HG03135 (cell line): ENCODE measurements around the gene IL22RA1.

Experiments used
- ATAC-seq: cut with Tn5 transposase; IDR thresholded peaks from one replicate; pipeline ENCODE4 v1.9.1; 2021; ENCODE audit warnings: mild to moderate bottlenecking, moderate library complexity; ENCODE audit not compliant: unreplicated experiment

Gene IL22RA1

DNA sequence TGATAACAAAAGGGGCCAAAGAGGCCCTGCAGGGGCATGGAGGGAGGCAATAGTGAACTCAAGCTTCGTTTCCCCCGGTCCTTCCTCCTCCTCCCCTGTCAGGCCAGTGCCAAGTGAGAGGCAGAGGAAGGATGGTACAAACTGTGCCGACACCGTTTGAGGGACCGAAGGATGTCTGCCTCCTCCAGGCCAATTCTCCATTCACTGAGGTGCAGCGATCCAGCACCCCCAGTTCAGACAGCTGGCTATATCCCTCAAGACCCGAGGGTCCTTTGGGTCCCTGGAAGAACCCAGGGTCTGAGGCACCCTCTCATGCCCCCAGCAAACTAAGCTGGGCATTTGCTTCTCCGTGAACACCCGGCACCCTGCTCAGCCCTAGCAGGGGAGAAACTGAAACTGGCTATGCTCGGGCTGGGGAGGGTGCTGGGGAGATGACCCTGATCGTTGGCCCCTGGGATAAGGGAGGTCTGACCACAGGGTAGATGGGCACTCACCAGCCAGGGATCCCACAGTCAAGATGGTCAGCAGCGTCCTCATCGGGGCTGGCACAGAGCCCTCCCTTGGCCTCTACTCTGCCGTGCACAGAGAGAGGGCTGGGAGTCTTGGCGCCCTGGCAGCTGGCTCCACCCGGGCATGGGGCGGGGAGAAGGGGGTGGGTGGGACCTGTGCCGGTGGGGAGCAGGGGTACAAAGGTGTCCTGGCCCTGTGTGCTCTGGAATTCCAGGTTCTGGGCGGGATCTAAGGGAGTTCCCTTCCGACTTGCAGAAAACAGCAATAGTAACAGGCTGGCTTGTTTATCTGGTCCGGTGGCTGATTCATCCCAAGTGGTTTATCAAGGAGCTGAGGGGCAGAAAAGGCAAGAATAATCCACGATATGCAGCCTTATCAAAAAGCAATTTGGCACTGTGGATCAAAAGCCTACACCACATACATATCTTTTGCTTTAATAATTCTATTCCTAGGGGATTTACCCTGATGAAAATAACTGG, at the start of gene IL22RA1:
IL22RA1 (minus strand) TSS at position 595 of the 989 bp plus-strand sequence; CDS start at position 537, 58 bp downstream.
- no peak for ATAC-seq

- ATAC-seq: no peak
Measured at GRCh38 chr1:24191860-24192259, 48.9 kb upstream of the IL22RA1 start.

- ATAC-seq: peak; percentile 49
Measured at GRCh38 chr1:24190983-24191461, 48.1 kb upstream of the IL22RA1 start.

- no peak for ATAC-seq
Measured at GRCh38 chr1:24189528-24189927, 46.6 kb upstream of the IL22RA1 start.

DNA sequence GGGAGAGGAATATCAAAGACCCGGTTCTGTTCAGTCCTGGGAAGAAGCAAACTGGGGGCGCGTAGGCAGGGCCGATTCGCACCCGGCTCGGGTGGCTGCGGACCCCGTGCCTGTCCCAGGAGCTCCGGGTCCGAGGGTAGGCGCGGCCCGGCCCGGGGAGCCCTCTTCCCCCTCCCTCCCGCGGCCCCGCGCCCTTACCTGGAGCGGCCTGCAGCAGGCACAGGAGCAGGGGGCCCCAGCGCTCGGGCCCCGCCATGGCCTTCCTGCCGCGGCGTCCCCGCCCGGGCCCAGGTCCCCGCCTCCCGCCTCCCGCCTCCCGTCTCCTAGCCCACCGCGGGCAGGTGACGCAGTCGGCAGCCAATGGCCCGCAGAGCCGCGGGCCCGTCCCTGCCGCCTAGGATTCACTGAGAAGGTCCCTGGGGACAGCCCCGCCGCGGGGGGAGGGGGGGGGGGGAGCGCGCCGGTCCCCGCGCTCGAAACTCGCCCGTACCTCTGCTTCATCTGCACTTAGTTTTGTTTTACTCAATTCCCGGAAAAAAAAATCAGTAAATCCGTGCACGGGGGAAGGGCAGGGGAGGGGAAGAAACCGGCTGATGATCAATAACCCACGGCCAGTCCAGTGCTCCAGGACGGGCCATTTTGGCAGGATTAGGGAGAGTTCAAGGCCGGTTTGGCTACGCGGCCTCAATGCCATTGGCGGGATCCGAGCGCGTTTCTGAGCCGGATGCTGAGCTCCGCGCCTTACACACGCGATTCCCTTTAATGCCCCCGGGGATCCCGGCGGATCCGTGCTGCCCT, 44.3 kb upstream of the IL22RA1 start, which contains the start of gene IFNLR1:
IFNLR1 (minus strand) TSS at position 297 of the 798 bp plus-strand sequence; CDS start at position 256, 41 bp downstream.
- no peak for ATAC-seq

- no peak for ATAC-seq
Measured at GRCh38 chr1:24186711-24186992, 43.7 kb upstream of the IL22RA1 start.

- ATAC-seq: no peak
Measured at GRCh38 chr1:24186031-24186710, 43.2 kb upstream of the IL22RA1 start.

DNA sequence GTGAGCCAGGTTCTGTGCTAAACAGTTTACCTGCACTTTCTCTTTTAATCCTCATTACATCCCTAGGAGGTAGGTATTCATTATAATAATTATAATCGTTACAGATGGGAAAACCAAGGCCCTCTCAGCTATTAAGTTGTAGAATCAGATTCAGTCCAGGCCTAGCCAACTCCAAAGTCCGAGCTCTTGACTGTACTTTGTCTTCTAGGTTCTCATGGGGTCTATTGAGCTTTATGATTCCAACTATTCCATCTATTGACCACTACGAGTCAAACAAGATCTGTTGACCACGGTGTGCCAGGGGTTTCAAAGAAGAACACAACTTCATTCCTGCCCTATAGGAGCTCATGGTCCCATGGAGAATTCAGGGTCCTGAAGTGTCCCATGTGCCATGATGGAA, 42.1 kb upstream of the IL22RA1 start:
- no peak for ATAC-seq

- ATAC-seq: no peak
Measured at GRCh38 chr1:24182061-24182460, 39.1 kb upstream of the IL22RA1 start.

DNA sequence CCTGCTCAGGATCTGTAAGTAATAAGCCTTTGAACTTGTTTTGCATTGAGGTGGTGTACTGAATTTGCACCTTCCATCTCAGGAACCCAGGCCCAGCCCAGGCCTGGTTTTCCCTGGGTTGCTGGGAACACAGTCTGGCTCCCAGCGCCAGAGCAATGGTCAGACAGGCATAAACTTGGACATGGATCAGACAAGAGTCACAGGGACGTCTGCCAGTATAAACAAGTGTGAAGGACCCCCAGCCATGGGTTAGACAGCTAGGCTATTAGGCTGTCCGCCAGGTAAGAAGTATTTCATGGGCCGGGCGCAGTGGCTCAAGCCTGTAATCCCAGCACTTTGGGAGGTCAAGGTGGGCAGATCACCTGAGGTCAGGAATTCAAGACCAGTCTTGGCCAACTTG, 38.7 kb upstream of the IL22RA1 start:
- ATAC-seq: no peak

DNA sequence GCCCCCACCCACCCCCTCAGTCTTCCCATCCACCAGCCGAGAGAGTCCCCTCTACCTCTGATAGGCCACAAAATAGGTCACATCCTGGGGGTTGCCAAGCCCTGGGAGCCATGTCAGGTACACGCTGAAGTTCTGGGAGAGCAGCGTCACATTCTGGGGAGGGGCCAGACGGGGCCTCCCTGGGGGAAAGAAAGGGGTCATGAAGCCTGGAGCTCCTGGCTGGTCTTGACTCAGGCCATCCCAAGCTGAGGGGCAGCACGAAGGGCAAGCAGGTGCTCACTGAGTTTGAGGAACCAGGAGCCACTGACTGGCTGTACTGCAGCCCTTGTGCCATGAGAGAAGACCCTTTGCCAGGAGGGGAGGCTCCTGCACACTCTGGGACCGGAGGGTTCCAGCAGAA, 37.7 kb upstream of the IL22RA1 start:
- no peak for ATAC-seq

DNA sequence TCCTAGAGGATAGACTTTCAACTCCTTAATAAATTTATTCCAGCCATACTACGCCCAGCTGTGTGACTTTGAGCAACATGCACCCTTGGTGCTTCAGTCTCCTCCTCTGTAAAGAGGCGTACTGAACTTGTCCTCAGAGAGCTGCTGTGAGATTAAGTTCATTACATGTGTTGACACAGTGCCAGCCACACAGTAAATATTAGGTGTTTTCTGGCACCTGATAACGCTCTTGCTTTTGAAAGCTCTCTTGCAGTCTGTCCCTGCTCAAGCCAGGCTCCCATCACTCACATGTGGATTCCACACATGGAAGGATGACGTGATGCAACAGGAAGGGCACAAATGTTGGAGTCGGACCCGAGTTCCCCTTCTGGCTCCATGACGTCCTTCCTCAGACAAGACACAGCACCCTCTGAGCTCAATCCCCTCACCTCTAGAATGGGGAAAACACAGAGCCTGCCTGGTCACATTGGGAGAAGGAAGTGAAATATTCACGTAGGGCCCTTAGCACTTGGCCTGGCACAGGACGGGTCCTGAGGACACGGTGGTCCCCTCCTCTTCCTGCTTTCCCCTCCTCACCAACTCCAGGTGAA, 36.4 kb upstream of the IL22RA1 start:
- no peak for ATAC-seq

DNA sequence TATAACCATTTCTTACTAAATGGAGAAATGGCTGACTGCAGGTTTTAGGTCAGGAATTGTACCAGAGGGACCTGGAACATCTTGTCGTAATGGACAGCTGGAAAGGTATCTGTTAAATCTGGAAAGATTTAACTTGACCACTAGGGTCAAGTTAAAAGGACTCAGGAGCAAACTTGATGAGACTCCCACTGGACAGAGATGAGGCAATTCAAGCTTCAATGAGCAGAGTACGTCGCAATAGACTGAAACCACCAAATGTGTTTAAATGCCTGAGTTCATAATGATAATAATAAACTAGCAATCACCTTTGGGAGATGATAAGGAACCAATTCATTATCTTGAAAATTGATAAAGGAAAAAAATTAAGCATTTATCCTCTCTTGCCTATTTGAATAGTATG, 35.5 kb upstream of the IL22RA1 start:
- no peak for ATAC-seq

DNA sequence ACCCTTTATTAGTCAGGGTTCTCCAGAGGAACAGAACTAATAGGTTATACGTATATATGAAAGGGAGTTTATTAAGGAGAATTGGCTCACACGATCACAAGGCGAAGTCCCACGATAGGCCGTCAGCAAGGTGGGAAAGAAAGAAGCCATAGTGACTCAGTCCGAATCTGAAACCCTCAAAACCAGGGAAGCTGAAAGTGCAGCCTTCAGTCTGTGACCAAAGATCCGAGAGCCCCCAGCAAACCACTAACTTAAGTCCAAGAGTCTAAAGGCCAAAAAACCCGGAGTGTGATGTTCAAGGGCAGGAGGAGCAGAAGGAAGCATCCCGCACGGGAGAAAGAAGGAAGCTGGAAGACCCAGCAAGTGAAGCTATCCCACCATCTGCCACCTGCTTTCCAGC, 34.2 kb upstream of the IL22RA1 start:
- ATAC-seq: no peak

GRCh38 chr1:24175033-24175755, 32.3 kb upstream of the IL22RA1 start:
- ATAC-seq: no peak

DNA sequence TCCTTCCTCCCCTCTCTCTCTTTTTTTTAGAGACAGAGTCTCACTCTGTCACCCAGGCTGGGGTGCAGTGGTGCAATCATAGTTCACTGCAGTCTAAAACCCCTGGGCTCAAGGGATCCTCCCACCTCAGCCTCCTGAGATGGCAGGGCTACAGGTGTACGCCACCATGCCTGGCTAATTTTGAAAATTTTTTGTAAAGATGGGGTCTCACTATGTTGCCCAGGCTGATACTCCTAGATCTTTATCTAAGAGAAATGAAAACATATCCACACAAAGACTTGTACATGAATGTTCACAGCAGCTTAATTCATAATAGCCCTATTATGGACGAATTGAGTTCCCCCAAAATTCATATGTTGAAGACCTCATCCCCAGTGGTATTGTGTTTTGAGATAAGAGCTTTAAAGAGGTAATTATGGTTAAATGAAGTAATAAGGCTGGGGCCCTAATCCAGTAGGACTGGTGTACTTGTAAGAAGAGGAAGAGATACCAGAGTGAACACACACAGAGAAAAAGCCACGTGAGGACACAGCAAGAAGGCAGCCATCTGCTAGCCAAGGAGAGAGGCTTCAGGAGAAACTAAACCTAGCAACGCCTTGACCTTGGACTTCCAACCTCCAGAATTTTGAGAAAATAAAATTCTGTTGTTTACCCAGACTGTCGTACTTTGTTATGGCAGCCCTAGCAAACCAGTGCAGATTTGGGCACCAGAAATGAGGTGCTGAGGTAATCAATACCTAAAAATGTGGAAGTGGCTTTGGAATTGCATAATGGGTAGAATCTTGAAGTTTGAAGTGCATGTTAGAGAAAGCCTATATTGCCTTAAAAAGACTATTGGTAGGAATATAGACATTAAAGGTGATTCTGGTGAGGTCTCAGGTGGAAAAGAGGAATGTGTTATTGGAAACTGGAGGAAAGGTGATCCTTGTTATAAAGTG, 31.0 kb upstream of the IL22RA1 start:
- no peak for ATAC-seq

GRCh38 chr1:24172598-24172997, 29.7 kb upstream of the IL22RA1 start:
- ATAC-seq: no peak

GRCh38 chr1:24169286-24169685, 26.3 kb upstream of the IL22RA1 start:
- no peak for ATAC-seq

GRCh38 chr1:24168245-24168644, 25.3 kb upstream of the IL22RA1 start:
- ATAC-seq: no peak
